ENCODE data around the gene LCORL. TPM values are rescaled to one million over a fixed set of nuclear protein-coding genes. Genes with fewer than 3 reads are reported as not detected.

Gene LCORL
- polyA plus RNA-seq, 1 donor = 25.8 TPM

DNA sequence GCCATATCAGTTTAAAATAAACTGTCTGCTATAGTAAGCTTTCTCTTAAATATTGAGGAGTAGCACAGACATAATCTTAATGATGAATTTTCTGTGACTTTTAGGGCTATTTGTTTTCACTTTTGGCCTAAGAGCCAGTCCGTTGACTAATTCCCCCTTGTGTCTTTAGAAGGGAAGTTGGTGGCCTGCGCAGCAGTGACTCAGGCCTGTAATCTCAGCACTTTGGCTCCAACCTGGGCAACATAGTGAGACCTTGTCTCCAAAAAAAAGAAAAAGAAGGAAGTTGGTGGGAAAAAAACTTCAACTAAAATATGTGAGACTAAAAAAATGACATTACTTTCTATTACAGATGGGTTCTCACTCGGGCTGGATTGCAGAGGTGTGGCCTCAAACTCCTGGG is 207.4 kb downstream of the LCORL start:
- H3K9me3 ChIP-seq (ENCODE audit: control insufficient read depth, low read depth, low read length) = no peaks in the 10 kb centered on the region
- no CpG with 5 or more reads among the region's 3 CpGs for WGBS (ENCODE audit: insufficient coverage, low lambda C conversion rate)
- DNase-seq = no peak
- H3K27ac ChIP-seq (ENCODE audit: low read length) = no peak overlapping the region
- H3K27me3 ChIP-seq (ENCODE audit: control insufficient read depth, insufficient read depth, low read length) = no peaks in the 10 kb centered on the region
- H3K36me3 ChIP-seq (ENCODE audit: control insufficient read depth, insufficient read depth, low read length) = peaks cover 2% of the 10 kb centered on the region
- peaks cover under 1% of the 10 kb centered on the region for H3K4me1 ChIP-seq (ENCODE audit: control insufficient read depth, insufficient read depth, low read length)
- H3K4me3 ChIP-seq (ENCODE audit: low read length) = no peak overlapping the region

DNA sequence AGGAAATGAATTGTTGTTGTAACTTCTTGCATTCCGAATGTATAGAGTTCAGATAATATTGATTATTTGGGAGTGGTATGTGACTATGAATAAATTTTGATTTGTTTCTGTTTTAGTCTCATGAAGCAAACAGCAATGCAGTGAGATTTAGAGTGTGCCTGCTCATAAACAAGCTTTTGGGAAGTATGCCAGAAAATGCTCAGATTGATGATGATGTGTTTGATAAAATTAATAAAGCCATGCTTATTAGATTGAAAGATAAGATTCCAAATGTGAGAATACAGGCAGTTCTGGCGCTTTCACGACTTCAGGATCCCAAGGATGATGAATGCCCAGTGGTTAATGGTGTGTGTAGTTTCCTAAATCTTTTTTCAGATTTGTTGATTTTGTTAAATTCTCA is 208.8 kb downstream of the LCORL start:
- no peak overlapping the region for H3K4me3 ChIP-seq (ENCODE audit: low read length)
- H3K9me3 ChIP-seq (ENCODE audit: control insufficient read depth, low read depth, low read length) = no peaks in the 10 kb centered on the region
- no peak overlapping the region for H3K27ac ChIP-seq (ENCODE audit: low read length)
- no peaks in the 10 kb centered on the region for H3K27me3 ChIP-seq (ENCODE audit: control insufficient read depth, insufficient read depth, low read length)
- no CpG with 5 or more reads among the region's 3 CpGs for WGBS (ENCODE audit: insufficient coverage, low lambda C conversion rate)
- H3K36me3 ChIP-seq (ENCODE audit: control insufficient read depth, insufficient read depth, low read length) = peaks cover 4% of the 10 kb centered on the region
- H3K4me1 ChIP-seq (ENCODE audit: control insufficient read depth, insufficient read depth, low read length) = peaks cover 11% of the 10 kb centered on the region
- DNase-seq = no peak

DNA sequence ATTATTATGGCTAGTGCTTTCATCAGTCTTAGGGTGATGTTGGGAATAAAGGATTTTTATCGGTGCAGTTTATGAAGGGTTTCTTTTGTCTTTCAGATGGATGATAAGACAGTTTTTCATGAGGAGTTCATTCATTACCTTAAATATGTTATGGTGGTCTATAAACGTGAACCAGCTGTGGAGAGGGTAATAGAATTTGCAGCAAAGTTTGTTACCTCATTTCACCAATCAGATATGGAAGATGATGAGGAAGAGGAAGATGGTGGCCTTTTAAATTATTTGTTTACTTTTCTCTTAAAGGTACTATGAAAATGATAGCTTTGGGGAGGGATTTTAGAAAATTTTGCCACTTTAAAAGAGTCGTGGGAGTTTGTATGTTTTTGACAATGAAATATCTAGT is 209.4 kb downstream of the LCORL start:
- Histone ChIP-seq H3K27ac (ENCODE audit: low read length) (no peak overlapping the region), H3K4me3 (ENCODE audit: low read length) (peak overlapping the region; percentile 64), H3K27me3 (ENCODE audit: control insufficient read depth, insufficient read depth, low read length) (no peaks in the 10 kb centered on the region), H3K9me3 (ENCODE audit: control insufficient read depth, low read depth, low read length) (no peaks in the 10 kb centered on the region), H3K36me3 (ENCODE audit: control insufficient read depth, insufficient read depth, low read length) (peaks cover 4% of the 10 kb centered on the region), H3K4me1 (ENCODE audit: control insufficient read depth, insufficient read depth, low read length) (peaks cover 13% of the 10 kb centered on the region)
- no peak for DNase-seq
- WGBS (ENCODE audit: insufficient coverage, low lambda C conversion rate) = 14% methylated on average over 1 of the region's 3 CpGs

DNA sequence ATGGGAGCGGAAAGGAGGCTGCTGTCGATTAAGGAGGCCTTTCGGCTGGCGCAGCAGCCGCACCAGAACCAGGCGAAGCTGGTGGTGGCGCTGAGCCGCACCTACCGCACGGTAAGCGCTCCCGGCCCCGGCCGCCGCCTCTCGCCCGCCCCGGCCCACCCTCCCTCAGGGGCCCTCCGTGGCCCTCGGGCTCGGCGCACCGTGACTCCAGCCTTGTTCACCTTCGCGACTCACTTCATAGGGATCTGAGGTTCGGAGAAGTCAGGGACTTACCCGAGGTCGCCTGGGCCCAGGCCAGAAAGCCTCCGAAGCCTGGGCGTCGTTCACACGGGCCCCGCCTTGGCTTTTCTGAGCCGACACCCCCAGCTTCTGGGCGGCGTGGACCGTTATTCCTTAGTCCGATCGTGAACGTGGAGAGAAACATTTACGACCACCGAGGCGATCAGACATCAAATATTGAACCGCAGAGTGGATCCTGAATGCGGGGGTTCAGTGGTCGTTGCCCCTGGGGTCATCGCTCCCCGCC is 210.4 kb downstream of the LCORL start:
- H3K4me3 ChIP-seq (ENCODE audit: low read length) = peak overlapping the region; percentile 64
- H3K4me1 ChIP-seq (ENCODE audit: control insufficient read depth, insufficient read depth, low read length) = peaks cover 13% of the 10 kb centered on the region
- H3K36me3 ChIP-seq (ENCODE audit: control insufficient read depth, insufficient read depth, low read length) = peaks cover 3% of the 10 kb centered on the region
- H3K27ac ChIP-seq (ENCODE audit: low read length) = peak overlapping the region; percentile 54
- no CpG with 5 or more reads among the region's 48 CpGs for WGBS (ENCODE audit: insufficient coverage, low lambda C conversion rate)
- peak in 1 of 2 donors; percentile 8 for DNase-seq
- H3K27me3 ChIP-seq (ENCODE audit: control insufficient read depth, insufficient read depth, low read length) = no peaks in the 10 kb centered on the region
- H3K9me3 ChIP-seq (ENCODE audit: control insufficient read depth, low read depth, low read length) = no peaks in the 10 kb centered on the region

DNA sequence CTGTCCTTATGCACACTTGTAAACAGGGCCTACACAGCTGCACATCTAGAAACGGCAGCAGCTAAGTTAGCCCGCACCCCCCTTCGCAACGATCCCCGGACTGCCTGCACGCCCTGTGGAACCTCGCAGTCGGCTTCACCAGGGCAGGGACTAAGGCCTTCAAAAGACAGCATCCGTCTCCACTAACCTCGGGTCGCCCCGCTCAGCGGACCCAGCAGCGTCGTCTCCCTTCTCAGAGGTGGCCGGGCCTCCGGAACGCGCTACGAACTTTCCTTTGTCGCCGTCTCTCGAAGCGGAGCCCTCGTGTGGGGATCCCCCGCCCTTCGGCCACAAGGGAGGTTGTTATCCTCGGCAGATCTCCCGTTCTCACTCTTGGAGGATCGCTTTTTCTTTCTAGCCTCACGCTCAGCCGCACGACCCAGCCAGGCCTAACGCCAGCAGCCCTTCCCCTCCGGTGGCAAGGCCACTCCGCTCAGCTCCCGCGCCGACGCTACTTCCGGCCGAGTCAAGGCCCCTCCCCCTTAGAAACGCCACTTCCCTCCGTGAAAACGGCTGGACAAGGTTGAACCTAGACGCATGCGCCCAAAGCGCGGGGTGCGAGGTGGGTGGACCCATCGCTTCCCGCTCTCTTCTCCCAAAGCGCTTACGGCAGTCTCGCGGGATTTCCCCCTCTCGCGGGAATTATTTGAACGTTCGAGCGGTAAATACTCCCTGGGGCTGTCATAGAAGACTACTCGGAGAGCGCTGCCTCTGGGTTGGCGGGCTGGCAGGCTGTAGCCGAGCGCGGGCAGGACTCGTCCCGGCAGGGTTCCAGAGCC is 211.1 kb downstream of the LCORL start, which contains the start of the genes DCAF16 and NCAPG:
TSS of gene DCAF16 (minus strand) at position 498 of the 818 bp plus-strand sequence. CDS start 6,616 bp downstream, outside the sequence.
TSS of gene NCAPG (plus strand) at position 720 of the 818 bp plus-strand sequence. CDS start 99 bp downstream, outside the sequence.
- Histone ChIP-seq H3K9me3 (ENCODE audit: control insufficient read depth, low read depth, low read length) (no peaks in the 10 kb centered on the region), H3K4me3 (ENCODE audit: low read length) (peak within 1 kb of the TSS; percentile 86), H3K4me1 (ENCODE audit: control insufficient read depth, insufficient read depth, low read length) (peaks cover 13% of the 10 kb centered on the region), H3K36me3 (ENCODE audit: control insufficient read depth, insufficient read depth, low read length) (peaks cover 5% of the 10 kb centered on the region), H3K27ac (ENCODE audit: low read length) (peak within 1 kb of the TSS; percentile 97), H3K27me3 (ENCODE audit: control insufficient read depth, insufficient read depth, low read length) (no peaks in the 10 kb centered on the region)
- peak; percentile 99 to 100 for DNase-seq
- WGBS (ENCODE audit: insufficient coverage, low lambda C conversion rate) = no CpG with 5 or more reads among the region's 69 CpGs

DNA sequence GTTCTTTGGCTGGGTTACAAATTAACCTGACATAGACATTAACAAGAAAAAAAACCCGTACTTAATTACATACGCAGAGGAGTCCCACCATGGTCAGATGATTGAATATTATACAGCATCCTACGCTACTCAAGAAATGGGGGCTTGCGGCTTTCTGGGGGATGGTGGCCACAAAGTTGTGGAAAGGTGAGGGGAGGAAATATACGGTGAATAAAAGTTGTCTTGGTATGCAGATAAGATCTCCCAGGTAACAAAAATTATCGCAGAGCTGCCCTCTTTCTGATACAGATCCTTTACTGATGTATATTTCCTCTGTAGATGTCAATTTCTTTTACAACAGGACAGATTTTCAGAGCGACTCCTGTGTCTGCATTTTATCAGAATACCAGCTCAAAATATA is 211.9 kb downstream of the LCORL start:
- Histone ChIP-seq H3K36me3 (ENCODE audit: control insufficient read depth, insufficient read depth, low read length) (peaks cover 9% of the 10 kb centered on the region), H3K27me3 (ENCODE audit: control insufficient read depth, insufficient read depth, low read length) (no peaks in the 10 kb centered on the region), H3K27ac (ENCODE audit: low read length) (peak overlapping the region; percentile 97), H3K4me1 (ENCODE audit: control insufficient read depth, insufficient read depth, low read length) (peaks cover 13% of the 10 kb centered on the region), H3K9me3 (ENCODE audit: control insufficient read depth, low read depth, low read length) (no peaks in the 10 kb centered on the region), H3K4me3 (ENCODE audit: low read length) (peak overlapping the region; percentile 86)
- peak in 1 of 2 donors; percentile 38 for DNase-seq
- WGBS (ENCODE audit: insufficient coverage, low lambda C conversion rate) = 0% methylated on average over 1 of the region's 7 CpGs

DNA sequence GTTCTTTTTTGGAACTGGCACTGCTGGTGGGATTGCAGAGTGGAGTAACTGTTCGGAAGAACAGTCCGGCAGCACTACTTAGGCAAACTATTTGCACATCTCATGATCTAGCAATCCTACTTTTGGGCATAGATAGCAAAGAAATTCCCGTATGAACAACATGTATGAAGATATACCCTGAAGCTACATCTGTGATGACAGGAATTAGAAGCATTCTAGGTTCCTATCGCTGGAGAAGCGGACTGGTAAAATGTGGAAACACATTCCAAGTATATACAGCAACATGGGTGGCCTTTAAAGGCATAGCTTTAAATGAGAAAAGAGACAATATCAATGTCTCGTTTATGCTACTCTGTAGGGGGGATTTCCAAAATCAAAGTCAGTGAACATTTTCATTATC is 214.1 kb downstream of the LCORL start:
- Histone ChIP-seq H3K4me3 (ENCODE audit: low read length) (no peak overlapping the region), H3K9me3 (ENCODE audit: control insufficient read depth, low read depth, low read length) (no peaks in the 10 kb centered on the region), H3K27ac (ENCODE audit: low read length) (no peak overlapping the region), H3K36me3 (ENCODE audit: control insufficient read depth, insufficient read depth, low read length) (peaks cover 30% of the 10 kb centered on the region), H3K27me3 (ENCODE audit: control insufficient read depth, insufficient read depth, low read length) (no peaks in the 10 kb centered on the region), H3K4me1 (ENCODE audit: control insufficient read depth, insufficient read depth, low read length) (peaks cover 13% of the 10 kb centered on the region)
- DNase-seq = no peak
- WGBS (ENCODE audit: insufficient coverage, low lambda C conversion rate) = 100% methylated on average over 1 of the region's 6 CpGs

DNA sequence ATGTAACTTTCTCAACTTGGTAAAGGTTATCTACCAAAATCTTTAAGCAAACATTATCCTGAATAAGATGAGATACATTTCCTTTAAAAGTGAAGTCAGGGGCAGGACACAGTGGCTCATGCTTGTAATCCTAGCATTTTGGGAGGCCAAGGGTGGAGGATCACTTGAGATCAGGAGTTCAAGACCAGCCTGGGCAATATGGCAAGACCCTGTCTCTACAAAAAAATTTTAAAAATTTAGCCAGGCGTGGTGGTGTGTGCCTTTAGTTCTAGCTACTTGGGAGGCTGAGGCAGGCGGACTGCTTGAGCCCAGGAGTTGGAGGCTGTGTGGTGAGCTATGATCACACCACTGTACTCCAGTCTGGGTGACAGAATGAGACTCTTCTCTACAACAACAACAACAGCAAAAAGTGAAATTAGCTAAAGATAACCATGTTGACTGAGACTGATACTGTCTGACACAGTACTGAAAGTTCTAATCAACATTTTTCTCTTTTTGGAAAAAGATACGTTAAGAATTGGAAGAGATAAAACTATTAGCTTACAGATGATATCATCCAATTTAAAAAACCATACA is 215.9 kb downstream of the LCORL start:
- peaks cover 34% of the 10 kb centered on the region for H3K36me3 ChIP-seq (ENCODE audit: control insufficient read depth, insufficient read depth, low read length)
- WGBS (ENCODE audit: insufficient coverage, low lambda C conversion rate) = 43% methylated on average over 1 of the region's 3 CpGs
- H3K9me3 ChIP-seq (ENCODE audit: control insufficient read depth, low read depth, low read length) = no peaks in the 10 kb centered on the region
- no peak for DNase-seq
- H3K27ac ChIP-seq (ENCODE audit: low read length) = no peak overlapping the region
- no peaks in the 10 kb centered on the region for H3K27me3 ChIP-seq (ENCODE audit: control insufficient read depth, insufficient read depth, low read length)
- H3K4me1 ChIP-seq (ENCODE audit: control insufficient read depth, insufficient read depth, low read length) = peaks cover 13% of the 10 kb centered on the region
- H3K4me3 ChIP-seq (ENCODE audit: low read length) = no peak overlapping the region

DNA sequence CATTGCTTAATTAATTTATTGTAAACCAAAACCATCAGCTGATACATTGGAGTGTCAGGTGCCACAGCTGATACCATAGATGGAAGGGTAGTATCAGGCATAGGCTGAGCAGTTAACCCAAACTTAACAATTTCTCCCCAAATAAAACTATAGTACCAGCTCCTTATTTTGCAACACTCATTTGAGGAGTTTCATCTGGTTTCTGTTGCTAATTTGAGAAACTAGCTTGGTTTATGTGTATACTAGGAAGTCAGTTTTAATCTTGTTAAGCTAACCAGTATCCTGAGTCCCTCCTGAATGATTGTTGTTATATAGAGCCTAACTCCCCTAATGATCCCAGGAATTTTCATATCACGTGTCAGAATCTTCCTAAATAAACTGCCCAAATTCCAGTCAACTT is 223.7 kb downstream of the LCORL start:
- H3K27ac ChIP-seq (ENCODE audit: low read length) = no peak overlapping the region
- no peak overlapping the region for H3K4me3 ChIP-seq (ENCODE audit: low read length)
- no peaks in the 10 kb centered on the region for H3K9me3 ChIP-seq (ENCODE audit: control insufficient read depth, low read depth, low read length)
- WGBS (ENCODE audit: insufficient coverage, low lambda C conversion rate) = no CpG with 5 or more reads among the region's 1 CpG
- no peaks in the 10 kb centered on the region for H3K4me1 ChIP-seq (ENCODE audit: control insufficient read depth, insufficient read depth, low read length)
- peaks cover 22% of the 10 kb centered on the region for H3K36me3 ChIP-seq (ENCODE audit: control insufficient read depth, insufficient read depth, low read length)
- no peaks in the 10 kb centered on the region for H3K27me3 ChIP-seq (ENCODE audit: control insufficient read depth, insufficient read depth, low read length)
- DNase-seq = no peak

DNA sequence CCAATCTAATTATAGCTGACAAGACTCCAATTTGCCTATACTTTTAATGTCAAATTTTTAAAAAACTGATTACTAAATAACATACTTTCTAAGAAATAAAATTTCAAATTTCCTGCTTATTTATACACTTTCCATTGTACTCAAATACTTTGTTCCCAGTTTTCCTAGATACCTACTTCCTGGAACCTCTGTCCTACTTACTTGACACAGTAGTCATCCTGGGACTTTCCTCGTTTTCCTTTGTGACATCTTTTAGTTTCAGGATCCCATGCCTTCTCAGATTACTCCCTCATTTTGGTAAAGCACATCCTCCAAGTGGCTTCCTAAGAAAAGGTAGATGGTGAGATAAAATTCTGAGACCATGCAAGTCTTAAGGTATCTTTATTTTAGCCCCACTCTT is 226.8 kb downstream of the LCORL start:
- WGBS (ENCODE audit: insufficient coverage, low lambda C conversion rate) = 71% methylated on average over 1 of the region's 1 CpG
- DNase-seq = no peak
- H3K4me1 ChIP-seq (ENCODE audit: control insufficient read depth, insufficient read depth, low read length) = no peaks in the 10 kb centered on the region
- peaks cover 6% of the 10 kb centered on the region for H3K9me3 ChIP-seq (ENCODE audit: control insufficient read depth, low read depth, low read length)
- H3K27ac ChIP-seq (ENCODE audit: low read length) = no peak overlapping the region
- peaks cover 18% of the 10 kb centered on the region for H3K36me3 ChIP-seq (ENCODE audit: control insufficient read depth, insufficient read depth, low read length)
- H3K4me3 ChIP-seq (ENCODE audit: low read length) = no peak overlapping the region
- no peaks in the 10 kb centered on the region for H3K27me3 ChIP-seq (ENCODE audit: control insufficient read depth, insufficient read depth, low read length)

Data from large intestine (tissue), 3 donors.